Right lobe of liver (tissue), 4 donors: ENCODE results near the gene C1D.

Experiments used
- POLR2A ChIP-seq: fragments of 450-650 bp; IDR thresholded peaks from one replicate; pipeline ENCODE4 v1.6.1; 2017; ENCODE audit warnings: antibody characterized with exemption, mild to moderate bottlenecking
- TF ChIP-seq, protein P1 (sequence below), 4 donors: fragments of 200-600 bp in 3 of 4; fragments of 450-650 bp in 1 of 4; IDR thresholded peaks; one replicate each; pipeline versions ENCODE4 v1.5.1 to v1.8.0; 2016 to 2022; ENCODE audit warnings: antibody characterized with exemption in 4 of 4, mild to moderate bottlenecking in 2 of 4
- donor health status: DM: no; HTN: no; CAD: no.
- donor health status: DM: no; HTN: no; CAD: no.
- donor health status: DM: no; HTN: yes; CAD: no.

DNA sequence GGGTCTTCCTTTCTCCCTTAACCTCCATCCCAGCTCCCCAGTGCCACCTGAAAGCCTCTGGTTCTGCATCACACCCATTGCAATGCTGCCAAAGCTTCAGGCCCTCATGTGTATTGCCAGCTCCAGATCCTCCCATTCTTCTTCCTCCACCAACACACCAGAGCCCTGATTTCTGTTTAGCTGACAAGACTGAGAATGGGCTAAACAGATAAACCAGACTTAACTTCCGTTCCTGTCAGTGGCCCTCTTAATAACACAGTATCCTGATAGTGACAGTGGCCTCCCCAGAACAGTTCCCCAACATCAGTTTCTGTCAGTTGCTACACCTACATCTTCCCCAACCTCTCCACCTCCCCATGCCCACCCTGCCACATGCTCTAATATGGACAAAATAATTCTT lies 31.3 kb upstream of the C1D start:
- TF ChIP-seq, protein P1, sequence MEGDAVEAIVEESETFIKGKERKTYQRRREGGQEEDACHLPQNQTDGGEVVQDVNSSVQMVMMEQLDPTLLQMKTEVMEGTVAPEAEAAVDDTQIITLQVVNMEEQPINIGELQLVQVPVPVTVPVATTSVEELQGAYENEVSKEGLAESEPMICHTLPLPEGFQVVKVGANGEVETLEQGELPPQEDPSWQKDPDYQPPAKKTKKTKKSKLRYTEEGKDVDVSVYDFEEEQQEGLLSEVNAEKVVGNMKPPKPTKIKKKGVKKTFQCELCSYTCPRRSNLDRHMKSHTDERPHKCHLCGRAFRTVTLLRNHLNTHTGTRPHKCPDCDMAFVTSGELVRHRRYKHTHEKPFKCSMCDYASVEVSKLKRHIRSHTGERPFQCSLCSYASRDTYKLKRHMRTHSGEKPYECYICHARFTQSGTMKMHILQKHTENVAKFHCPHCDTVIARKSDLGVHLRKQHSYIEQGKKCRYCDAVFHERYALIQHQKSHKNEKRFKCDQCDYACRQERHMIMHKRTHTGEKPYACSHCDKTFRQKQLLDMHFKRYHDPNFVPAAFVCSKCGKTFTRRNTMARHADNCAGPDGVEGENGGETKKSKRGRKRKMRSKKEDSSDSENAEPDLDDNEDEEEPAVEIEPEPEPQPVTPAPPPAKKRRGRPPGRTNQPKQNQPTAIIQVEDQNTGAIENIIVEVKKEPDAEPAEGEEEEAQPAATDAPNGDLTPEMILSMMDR (IDR thresholded peaks at IDR 0.05) = no peak
- no peak for TF ChIP-seq POLR2A
